ENCODE measurements around the gene MTA3. TPM values are rescaled to one million over a fixed set of nuclear protein-coding genes. Genes with fewer than 3 reads are reported as not detected.

The MTA3 gene
- total and polyA plus RNA-seq, 2 of the 8 experiments (the other 6 are each of a cell fraction or from before 2014, with no cell fraction given), result 125 to 184 TPM

GRCh38 chr2:42537493-42537892, 30.9 kb upstream of the MTA3 start:
- no peaks in the 10 kb centered on the region for H3K9me3 ChIP-seq (ENCODE audit: insufficient read depth in 2 of 2, low read depth in 1 of 2, low read length in 1 of 2)
- no peak overlapping the region for H2BK15ac ChIP-seq (ENCODE audit: low read length)
- H3K36me3 ChIP-seq (ENCODE audit: control insufficient read depth in 2 of 4, insufficient read depth in 4 of 4, low read length in 3 of 4), result no peaks in the 10 kb centered on the region
- H3K4me1 ChIP-seq (replicated peaks in 1 of 4; ENCODE audit: control insufficient read depth in 3 of 4, insufficient read depth in 4 of 4, low read length in 3 of 4), result peaks cover 0 to 3% (median 2%) of the 10 kb centered on the region in 4 experiments; a peak in 3 of 7 replicates
- H3K23me2 ChIP-seq (ENCODE audit: low read depth, low read length), result no peaks in the 10 kb centered on the region
- H3K18ac ChIP-seq (ENCODE audit: extremely low read depth, low read length), result no peak overlapping the region
- H3K4me2 ChIP-seq (ENCODE audit: insufficient read depth in 1 of 2, low read depth in 2 of 2, low read length in 2 of 2), result no peak overlapping the region
- H4K91ac ChIP-seq (replicated peaks; ENCODE audit: insufficient read length, low read length), result no peak overlapping the region
- no peak overlapping the region for H4K5ac ChIP-seq (ENCODE audit: insufficient read length, low read depth, low read length)
- POLR2A ChIA-PET (ENCODE audit: partially characterized antibody), result no interaction called here
- H3K27ac ChIP-seq (ENCODE audit: low read depth, low read length), result no peak overlapping the region
- no peak for FAIRE-seq
- H4K8ac ChIP-seq (ENCODE audit: extremely low read depth, insufficient read depth, low read length), result no peak overlapping the region
- no peaks in the 10 kb centered on the region for H3K79me1 ChIP-seq (ENCODE audit: low read depth, low read length)
- no peak overlapping the region for H2BK5ac ChIP-seq (ENCODE audit: low read depth, low read length)
- no peak overlapping the region for H3K23ac ChIP-seq (ENCODE audit: insufficient read length)
- H2BK20ac ChIP-seq (ENCODE audit: low read length), result no peak overlapping the region
- H4K20me1 ChIP-seq (replicated peaks in 1 of 2; ENCODE audit: control insufficient read depth in 1 of 2, insufficient read depth in 2 of 2, low read length in 2 of 2), result no peaks in the 10 kb centered on the region
- CTCF ChIA-PET (ENCODE audit: partially characterized antibody), result interaction anchor here (1.6 kb wide), 1 partner anchor 24 kb away, joined by 3 read pairs; no protein-coding TSS in a partner anchor
- H3K27me3 ChIP-seq (replicated peaks in 1 of 4; ENCODE audit: control insufficient read depth in 3 of 4, extremely low read depth in 1 of 4, insufficient read depth in 3 of 4, low read length in 3 of 4), result no peaks in the 10 kb centered on the region
- 95% methylated on average over 3 of the region's 3 CpGs; no CpG with 5 or more reads in 1 of the 2 experiments for WGBS, 2 experiments (ENCODE audit: extremely low coverage in 1 of 2, insufficient coverage in 1 of 2, insufficient read length in 1 of 2, insufficient replicate concordance in 2 of 2, low coverage in 1 of 2, low lambda C conversion rate in 2 of 2, missing lambda C conversion rate in 1 of 2)
- no peak overlapping the region for H2AK5ac ChIP-seq (ENCODE audit: low read depth, low read length)
- no peak overlapping the region for H2BK120ac ChIP-seq (replicated peaks; ENCODE audit: low read depth, low read length)
- no peak overlapping the region for H2BK12ac ChIP-seq (ENCODE audit: low read depth, low read length)
- no peak for TF ChIP-seq YY1 (IDR thresholded peaks at IDR 0.05; ENCODE audit: low read depth, low read length)
- TF ChIP-seq CEBPB (IDR thresholded peaks at IDR 0.05; ENCODE audit: low read depth, low read length), result peak; percentile 79; the same call in 1 of the 2 replicates
- no peak overlapping the region for H3K56ac ChIP-seq (replicated peaks; ENCODE audit: insufficient read length, low read depth, low read length)
- H3K14ac ChIP-seq (ENCODE audit: insufficient read length), result no peak overlapping the region
- H2AFZ ChIP-seq (ENCODE audit: low read length), result no peak overlapping the region
- no peak for DNase-seq (ENCODE audit: low read depth in 1 of 2, low spot score in 2 of 2)
- no peaks in the 10 kb centered on the region for H3K79me2 ChIP-seq (ENCODE audit: control insufficient read depth in 1 of 2, insufficient read depth in 2 of 2, low read length in 2 of 2)
- no peak overlapping the region for H3K9ac ChIP-seq (replicated peaks in 1 of 4; ENCODE audit: extremely low read depth in 1 of 4, low read depth in 3 of 4, low read length in 3 of 4)
- no peak overlapping the region for H3K4ac ChIP-seq (replicated peaks; ENCODE audit: insufficient read length, low read depth, low read length)
- H3K4me3 ChIP-seq (ENCODE audit: extremely low read depth in 1 of 4, insufficient read depth in 2 of 4, low read depth in 3 of 4, low read length in 4 of 4), result no peak overlapping the region

Measured in H1 (cell line).